NCI-H82 treated with DMSO at 0.1 percent for 48 hours (cell line): Measurements from ENCODE around the gene IGF1.
A peak's percentile ranks its signal among the peaks of the same experiment; 100 is the strongest.
"Not testable (repeated sequence)": the region's sequence is repeated elsewhere in the genome, so short reads cannot be mapped to it uniquely, and the experiment has no call there.

Source experiments
- DNase-seq: peaks from one replicate; lab custom pipeline; 2025; ENCODE audit not compliant: unreplicated experiment; lab: John Stamatoyannopoulos, UW

IGF1 gene

DNA sequence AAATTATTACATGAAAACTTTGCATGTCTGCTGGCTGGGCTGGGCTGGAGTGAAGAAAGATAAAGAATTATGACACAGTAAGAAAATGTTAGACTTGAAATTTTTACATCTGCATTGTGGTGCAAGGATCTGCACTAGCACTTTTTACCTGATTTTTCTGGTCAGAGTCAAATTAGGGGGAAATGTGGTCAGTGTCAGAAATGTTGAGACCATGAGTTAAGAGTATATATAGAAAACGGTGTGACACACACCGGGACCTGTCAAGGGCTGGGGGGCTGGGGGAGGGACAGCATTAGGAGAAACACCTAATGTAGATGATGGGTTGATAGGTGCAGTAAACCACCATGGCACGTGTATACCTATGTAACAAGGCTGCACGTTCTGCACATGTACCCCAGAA lies 90.3 kb downstream of the IGF1 start:
- no peak for DNase-seq

DNA sequence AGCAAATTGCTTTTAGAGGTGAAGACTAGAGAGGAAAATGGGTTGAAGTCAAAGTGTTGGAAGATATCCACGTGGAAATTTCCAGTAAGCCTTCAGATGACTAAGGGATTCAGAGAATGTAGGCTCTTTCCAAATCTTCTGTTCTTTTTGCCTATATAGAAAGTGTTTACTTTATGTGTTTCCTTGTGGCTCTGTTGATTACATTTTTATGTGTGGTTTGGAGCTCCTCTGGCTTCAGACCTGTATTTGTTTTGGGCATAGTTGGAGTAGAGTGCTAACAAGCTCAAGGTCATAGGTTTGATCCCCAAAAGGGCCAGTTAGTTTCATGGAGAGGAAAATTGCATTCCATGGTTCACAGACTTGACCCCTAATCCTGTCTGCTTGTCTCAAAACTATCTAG lies 91.9 kb downstream of the IGF1 start:
- DNase-seq: no peak

DNA sequence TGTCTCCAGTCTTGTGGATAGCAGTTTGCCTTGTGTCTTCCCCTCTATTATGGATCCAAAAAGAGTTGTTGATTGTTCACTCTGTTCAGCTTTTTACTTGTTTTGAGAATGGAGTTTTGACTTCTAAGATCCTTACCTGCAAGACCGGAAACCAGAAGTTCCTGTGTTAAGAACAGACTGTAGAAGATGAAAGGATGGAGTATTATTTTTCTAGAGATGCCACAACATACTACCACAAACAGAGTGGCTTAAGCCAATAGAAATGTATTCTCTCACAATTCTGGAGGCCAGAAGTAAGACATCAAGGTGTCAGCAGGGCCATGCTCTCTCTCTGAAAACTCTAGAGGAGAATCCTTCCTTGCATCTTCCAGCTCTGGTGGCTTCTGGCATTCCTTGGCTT lies 95.0 kb downstream of the IGF1 start:
- DNase-seq: no peak

DNA sequence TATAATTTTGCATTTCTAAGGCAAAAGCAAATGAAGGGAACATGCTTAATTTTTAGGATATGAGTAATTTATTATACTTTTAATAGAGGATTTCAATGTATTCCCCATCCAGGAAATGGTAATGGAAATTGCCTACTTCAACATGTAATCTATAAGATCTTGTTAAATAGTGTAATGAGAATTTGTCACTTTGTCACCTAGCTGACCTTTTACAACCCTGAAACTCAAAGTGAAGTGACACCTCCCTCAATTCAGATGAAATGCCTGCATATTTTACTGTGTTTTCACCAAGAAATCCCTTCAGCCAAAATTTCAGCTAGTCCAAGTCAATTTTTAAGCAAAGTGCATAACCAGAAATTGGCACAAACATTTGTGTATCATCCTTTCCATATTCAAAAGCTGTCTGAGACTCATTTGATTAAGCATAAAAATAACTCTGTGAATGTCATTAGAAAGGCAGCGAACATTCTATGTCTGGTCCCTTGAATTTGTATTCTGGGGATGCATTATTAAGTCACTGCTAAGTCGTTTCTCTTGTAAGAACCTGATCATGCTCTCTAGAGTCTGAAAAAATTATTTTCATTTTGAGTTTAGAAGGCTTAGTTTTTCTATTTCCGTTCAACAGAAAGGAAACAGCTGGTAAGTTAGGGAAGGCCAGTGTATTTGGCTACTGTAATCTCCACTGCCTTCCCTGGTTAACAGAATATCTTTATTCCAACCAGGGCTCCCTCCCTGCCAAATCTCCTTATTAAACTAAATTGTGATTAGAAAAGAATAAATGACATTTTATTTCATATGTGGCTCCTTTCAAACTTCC lies 100.8 kb downstream of the IGF1 start:
- DNase-seq: no peak

DNA sequence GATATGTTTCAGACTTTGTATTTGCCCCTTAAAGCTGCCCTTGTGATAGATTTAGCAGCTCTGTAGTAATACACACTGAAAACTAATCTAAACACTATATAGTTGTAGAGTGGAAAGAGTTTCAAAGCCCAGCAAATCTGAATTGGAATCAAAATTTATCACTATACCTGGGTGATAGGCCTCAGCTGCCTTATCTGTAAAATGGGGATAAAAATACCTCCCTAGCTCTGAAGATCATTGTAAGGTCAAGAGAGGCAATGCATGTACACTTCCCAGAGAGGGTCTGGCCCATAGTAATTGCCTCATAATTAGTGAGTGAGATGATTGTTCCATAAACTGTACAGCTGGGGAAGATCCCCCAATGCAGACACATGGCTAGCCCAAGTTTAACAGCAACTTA lies 103.6 kb downstream of the IGF1 start:
- DNase-seq: no peak

DNA sequence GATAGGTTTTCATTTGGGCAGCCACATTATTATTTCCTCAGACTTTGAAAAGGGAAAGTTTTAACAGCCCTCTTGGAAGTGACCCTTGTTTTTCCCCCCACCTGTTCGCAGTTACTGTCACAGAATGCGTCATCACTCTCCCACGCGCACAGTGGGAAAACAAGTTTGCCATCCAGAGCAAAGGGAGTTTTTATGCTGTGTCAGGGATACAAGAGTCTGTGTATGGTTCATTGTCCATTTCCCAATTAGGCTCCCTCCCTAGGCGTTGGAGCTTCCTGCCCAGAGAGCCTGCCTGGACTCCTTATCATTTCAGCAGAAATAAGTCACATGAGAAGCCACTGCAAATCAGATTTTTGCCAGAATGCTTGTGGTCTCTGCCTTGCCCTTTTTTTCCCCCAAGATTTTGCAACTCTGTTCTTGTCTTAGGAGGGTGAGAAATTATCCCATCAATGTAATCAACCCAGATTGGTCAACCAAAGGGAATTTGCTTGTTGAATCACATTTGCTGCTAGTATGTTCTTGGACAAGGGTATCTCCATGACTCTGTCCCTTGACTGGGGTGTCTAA lies 104.1 kb downstream of the IGF1 start:
- DNase-seq: no peak

DNA sequence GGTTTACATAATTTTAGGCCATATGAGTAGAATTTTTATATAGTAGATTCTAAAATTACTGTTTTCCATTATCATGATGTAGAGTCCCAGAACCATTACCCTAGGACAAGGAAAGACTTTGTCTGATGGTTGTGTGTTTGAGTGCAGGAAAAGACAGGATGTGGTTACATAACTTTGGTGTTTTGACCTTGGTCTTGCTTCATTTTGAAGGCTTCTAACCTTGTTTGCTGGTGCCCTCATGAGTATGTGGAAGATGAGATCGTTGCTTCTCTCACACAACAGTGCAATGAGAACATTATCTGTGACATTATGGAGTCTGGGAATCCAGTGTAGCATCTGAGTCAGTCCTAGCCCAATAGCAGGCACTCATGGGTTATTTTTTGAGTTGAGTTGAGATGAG lies 106.2 kb downstream of the IGF1 start:
- DNase-seq: no peak

DNA sequence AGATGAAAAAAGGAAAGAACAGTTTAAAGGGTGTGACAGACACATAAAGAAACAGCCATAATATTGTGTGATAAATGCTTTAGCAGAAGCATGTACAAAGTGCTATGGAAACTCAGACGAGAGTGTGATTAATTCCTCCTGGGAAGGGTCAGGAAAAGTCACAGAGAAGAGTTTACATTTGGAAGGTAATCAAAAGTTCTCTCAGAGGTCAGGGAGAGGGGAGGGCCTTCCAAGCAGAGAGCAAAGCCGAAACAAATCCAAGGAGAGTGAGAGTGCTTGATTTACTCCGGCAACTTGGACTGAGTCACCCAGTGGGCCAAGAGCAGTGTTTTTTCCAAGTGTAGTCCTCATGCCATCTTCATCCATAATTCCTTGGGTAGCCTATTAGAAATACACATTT lies 108.3 kb downstream of the IGF1 start:
- no peak for DNase-seq

DNA sequence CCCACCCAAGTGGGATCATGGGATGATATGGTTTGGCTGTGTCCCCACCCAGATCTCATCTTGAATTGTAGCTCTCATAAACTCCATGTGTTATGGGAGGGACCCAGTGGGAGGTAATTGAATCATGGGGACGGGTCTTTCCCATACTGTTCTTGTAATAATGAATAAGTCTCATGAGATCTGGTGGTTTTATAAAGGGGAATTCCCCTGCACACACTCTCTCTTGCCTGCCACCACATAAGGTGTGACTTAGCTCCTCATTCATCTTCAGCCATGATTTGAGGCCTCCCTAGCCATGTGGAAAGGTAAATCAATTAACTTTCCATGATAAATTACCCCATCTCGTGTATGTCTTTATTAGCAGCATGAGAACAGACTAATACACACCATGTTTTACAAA lies 109.2 kb downstream of the IGF1 start:
- no peak for DNase-seq

DNA sequence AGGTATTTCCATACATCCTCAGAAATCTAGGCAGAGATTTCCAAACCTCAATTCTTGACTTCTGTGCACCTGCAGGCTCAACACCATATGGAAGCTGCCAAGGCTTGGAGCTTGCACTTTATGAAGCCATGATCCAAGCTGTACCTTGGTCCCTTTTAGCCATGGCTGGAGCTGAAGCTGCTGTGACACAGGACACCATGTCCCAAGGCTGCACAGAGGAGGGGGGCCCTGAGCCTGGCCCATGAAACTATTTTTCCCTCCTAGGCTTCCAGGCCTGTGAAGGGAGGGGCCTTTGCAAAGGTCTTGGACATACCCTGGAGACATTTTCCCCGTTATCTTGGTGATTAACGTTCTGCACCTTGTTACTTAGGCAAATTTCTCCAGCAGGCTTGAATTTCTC lies 110.5 kb downstream of the IGF1 start:
- DNase-seq: no peak

DNA sequence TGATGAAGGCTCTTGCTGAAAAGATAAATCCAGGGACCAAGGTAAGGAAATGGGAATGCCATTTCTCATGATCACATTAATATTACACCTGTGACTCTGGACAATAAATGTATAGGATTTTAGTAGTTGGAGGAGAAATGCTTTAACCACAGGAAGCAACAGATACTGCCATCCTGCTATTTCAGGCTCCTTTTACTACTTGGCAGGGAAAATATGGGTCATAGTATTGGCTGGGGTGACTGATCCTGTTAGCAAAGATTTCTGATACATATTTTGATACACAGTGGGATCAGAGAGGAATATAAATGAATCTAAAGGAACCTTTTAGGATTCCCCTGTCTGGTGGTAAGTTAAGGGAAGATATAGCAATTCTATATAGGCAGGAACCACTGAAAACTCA lies 115.0 kb downstream of the IGF1 start:
- no peak for DNase-seq

DNA sequence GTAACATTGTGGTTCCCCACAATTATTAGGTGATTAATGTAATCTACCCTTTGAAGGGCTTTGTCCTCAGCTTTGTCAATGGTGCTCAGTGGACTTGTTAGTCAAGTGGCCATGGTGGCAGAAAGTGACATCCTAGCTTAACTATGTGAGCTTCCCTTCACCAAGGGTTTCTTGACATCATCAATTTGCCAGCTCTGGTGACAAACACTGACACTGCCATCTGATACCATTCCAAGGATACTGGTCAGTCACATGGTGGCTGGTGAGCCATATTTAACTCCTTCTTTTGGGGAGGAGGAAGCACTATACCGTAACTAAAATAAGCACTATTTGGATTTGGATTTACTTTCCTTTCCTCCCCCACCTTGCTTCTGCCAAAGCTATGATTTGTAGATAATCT lies 115.7 kb downstream of the IGF1 start:
- no peak for DNase-seq

DNA sequence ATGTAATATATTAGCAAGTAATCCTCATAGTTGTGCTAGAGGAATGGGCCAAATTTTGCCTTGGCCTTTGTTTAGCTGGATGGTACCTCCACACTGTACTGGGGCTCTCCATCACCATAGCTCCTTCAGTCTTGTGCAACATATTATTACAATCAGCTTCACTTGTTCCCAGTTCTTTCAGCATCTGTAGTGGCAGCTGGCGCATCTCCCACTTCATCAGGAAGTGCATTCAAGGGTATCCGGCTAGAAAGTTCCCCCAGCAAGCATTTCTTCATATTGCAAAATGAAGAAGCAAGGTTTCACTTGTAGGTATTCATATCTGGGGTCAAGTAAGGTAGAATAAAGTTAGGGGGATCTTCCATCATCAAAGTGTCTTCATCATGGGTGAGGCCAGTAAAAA lies 123.7 kb downstream of the IGF1 start:
- no peak for DNase-seq

DNA sequence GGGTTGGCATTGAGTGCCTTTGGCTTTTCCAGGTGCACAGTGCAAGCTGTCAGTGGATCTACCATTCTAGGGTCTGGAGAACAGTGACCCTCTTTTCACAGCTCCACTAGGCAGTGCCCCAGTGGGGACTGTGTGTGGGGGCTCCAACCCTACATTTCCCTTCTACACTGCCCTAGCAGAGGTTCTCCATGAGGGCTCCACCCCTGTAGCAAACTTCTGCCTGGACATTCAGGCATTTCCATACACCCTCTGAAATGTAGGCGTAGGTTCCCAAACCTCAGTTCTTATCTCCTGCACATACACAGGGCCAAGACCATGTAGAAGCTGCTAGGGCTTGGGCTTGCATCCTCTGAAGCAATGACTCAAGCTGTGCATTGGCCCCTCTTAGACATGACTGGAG lies 126.1 kb downstream of the IGF1 start:
- not testable (repeated sequence) for DNase-seq

DNA sequence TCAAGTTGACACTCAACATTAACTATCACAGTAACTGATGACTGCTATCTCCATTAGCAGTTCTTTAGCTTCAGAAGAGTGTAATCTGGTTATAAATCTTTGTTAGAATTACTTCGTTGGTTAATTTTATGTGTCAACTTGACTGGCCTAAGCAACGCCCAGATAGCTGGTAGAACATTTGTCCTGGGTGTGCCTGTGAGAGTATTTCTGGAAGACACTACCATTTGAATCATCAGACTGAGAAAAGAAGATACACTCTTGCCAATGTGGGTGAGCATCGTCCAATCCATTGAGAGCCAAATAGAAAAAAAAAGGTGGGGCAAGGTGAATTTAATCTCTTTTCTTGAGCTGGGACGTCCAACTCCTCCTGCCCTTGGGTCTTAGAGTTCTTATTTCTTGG lies 129.0 kb downstream of the IGF1 start:
- DNase-seq: no peak

DNA sequence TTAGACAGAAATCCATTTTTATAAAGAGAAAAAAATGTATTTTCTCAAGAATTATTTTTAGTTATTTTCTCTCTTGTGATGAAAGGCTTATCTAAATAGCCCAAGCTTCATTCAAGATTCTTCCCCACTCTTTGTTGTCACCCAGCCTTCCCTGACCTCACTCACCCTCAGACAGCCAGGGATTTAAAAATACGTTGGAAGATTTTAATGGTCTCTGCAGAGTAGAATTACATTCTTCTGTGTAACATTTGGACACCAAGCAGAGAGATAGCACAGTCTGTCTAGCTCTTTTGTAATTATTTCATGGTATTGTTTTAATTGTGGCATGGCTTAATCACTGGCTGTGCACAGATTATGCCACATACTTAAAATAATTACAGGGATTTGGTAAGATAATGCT lies 130.3 kb downstream of the IGF1 start:
- DNase-seq: peak; percentile 39

DNA sequence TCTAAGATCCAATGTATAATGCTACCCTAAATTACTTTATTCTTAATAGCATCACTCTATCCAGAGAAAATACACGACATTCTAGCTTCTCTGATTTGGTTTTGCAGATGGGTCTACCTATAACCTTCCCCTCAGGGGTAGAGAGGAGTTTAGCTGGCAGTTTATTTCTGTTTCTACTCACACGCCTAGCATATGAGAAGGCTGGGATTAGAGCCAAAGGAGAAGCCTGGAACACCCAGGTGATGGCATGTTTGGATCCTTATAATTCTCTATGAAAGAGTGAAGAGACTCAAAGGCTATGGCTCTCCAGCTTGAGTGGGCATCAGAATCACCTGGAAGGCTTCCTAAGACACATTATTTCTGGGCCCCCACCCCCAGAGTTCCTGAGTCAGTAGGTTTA lies 131.3 kb downstream of the IGF1 start:
- no peak for DNase-seq

DNA sequence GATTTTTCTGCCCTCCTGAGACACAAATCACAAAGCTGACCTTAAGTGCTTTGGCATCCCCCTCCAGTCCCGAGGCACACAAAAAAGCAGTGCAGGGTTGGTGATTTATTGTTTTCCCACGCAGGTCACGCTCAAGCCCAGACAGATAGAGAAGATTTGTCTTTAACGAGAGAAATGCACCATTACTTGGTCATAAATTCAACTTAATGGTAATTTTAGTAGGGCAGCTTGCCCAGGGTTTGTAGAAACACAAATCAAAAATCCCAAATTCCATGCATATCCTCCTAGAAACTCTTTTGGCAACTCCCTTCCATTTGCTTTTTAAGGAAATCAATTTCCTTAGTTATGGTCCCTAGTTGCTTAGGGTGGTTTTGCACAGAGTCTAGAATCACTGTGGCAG lies 132.6 kb downstream of the IGF1 start:
- DNase-seq: no peak
